Erythroblast (primary cell): ENCODE data around the gene DMD.

Source experiments
- GATA1 ChIP-seq: IDR thresholded peaks from 2 replicates; pipeline ENCODE4 v1.6.1; 2011; ENCODE audit warnings: low read depth, mild to moderate bottlenecking, control low read depth, low read length, moderate library complexity
- POLR2A ChIP-seq: IDR thresholded peaks from 2 replicates; pipeline ENCODE4 v1.6.1; 2011; ENCODE audit warnings: mild to moderate bottlenecking, low read length

DNA sequence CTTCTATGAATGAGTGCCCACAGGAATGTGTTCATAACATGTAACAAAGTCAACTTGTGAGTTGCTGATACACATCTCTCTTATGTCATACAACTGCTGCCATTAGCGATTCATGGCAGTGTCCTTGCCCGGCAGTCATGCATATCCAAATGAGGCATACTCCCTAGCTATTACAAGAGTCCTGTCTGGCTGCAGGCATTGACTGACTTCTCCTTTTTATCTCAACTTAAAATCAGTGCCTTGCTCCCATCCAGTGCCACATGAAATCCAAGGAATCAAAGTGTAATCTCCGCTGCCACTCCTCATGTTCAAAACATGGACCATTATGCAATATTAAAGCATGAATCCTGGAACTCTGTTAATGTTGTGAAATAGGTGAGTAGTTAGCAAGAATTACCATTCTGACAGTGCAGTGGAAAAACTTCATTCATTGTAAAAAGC lies 1790.6 kb downstream of the DMD start:
- TF ChIP-seq POLR2A (no peak), GATA1 (no peak)
